Measurements from ENCODE around the gene ACVR1.
"Not testable (repeated sequence)": the region's sequence is repeated elsewhere in the genome, so short reads cannot be mapped to it uniquely, and the experiment has no call there.

The ACVR1 gene

GRCh38 chr2:157848213-157848612 is 27.9 kb downstream of the ACVR1 start:
- DNase-seq, result no peak

DNA sequence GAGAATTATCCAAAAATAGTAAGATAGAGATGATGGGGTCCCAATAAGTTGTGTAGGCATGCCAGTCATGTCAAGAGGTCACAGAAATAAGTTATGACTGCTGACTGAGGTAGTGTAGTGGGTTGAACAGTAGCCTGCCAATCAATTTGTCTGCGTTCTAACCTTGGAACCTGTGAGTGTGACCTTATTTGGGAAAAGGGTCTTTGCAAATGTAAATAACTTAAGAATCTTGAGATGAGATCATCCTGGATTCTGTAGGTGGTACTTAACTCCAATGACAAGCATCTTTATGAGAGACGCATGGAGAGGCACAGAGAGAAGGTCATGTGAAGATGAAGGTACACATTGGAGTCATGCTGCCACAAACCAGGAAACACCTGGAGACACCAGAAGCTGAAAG is 31.0 kb downstream of the ACVR1 start:
- no peak for DNase-seq

- no peak for DNase-seq
These were observed 32.2 kb downstream of the ACVR1 start for GRCh38 chr2:157843935-157844334.

- DNase-seq, result no peak
These were observed 33.0 kb downstream of the ACVR1 start for GRCh38 chr2:157843081-157843480.

GRCh38 chr2:157842106-157842879 is 33.8 kb downstream of the ACVR1 start:
- no peak for DNase-seq

DNA sequence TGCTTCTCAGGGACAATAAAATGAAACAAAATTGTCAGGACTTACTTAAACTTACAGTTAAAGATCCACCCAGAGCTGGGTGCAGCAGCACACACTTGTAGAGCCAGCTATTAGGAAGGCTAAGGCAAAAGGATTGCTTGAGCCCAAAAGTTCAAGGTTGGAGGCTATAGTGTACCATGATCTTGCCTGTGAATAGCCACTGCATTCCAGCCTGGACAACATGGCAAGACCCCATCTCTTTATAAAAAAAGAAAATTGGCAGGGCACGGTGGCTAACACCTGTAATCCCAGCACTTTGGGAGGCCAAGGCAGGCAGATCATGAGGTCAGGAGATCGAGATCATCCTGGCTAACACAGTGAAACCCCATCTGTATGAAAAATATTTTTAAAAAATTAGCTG is 34.6 kb downstream of the ACVR1 start:
- no peak for DNase-seq

GRCh38 chr2:157840568-157841156 is 35.5 kb downstream of the ACVR1 start:
- DNase-seq, result no peak

- DNase-seq, result no peak
These were observed 36.3 kb downstream of the ACVR1 start for GRCh38 chr2:157839822-157840221.

- no peak for DNase-seq
These were observed 36.8 kb downstream of the ACVR1 start for GRCh38 chr2:157839162-157839801.

- DNase-seq, result no peak
These were observed 37.5 kb downstream of the ACVR1 start for GRCh38 chr2:157838442-157839161.

DNA sequence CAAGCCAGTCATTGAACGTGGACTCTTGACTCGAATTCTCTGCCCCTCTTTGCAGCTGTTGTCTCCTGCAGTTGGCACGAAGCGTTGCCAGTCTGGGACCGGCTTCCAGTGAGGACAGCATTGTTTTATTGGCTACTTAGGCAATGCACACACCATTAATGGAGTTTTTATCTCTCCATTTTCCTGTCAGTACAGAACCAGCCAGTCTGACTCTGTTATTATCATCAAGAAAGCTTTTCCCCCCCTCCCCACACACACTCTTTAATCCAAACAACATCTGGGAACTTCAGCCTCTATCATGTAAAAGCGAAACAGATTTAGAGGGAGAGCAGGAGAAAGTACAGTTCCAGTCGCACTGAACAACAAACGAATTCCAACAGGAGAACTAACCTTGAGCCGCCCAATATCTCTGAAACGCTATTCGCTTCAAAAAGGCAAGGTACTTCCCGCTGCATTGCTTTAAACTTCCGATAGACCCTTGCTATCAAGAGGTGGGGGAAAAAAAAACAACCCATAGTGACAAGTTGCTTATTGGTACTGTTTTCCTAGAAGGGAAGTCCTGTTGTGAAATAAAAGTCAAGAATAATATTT is 38.2 kb downstream of the ACVR1 start:
- DNase-seq, result no peak

DNA sequence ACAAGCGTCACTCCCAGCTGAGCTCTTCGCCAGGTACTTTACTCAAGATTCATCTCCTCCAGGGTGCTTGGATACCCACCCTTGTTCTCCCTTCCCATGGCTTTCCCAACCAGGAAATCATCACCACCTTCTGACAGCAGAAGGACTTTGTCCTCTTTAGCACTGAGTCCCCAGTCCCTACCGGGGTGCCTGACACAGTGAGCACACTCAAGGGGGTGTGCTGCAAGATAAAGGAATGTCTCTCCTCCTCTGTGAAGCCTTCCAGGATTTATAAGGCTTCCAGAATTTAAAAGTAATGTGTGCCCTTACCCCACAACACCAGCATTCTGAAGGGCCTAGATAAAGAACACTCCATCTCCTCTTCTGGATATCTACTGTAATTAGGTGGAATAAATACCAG is 39.6 kb downstream of the ACVR1 start:
- no peak for DNase-seq

DNA sequence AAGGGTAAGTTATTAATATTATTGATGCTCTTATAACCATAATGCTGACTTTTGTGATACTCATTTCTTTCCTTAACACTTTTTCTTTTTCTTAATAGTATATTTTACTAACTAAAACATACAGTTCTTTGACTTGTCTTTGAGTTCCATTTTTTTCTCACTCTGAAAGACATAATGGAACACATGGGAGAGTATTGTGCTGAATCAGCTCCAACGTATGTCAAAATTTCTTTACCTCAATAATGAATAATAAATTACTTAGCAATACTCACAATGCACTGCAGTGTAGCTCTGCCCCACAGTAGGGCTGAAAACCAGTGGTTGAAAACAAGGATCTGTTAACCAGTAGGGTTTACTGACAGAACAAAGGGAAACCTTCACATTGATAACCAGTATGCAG is 40.7 kb downstream of the ACVR1 start:
- DNase-seq, result no peak

DNA sequence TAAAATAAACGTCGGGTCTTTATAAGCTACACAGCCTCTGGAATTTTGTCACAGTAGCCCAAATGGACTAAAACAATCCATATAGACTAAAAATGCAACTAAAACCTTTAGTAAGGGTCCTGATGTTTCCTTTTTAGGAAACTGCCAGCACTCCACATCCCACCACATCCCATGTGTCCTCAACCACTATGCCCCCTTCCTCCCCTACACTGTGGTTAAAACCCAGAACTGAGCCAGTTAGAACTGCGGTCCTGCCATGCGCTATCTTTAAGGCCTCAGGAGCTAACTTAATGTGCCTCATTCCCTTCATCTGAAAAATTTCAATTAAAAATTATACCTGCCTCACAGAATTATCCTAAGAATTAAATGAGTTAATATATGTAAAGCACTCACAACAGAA is 41.1 kb downstream of the ACVR1 start:
- no peak for DNase-seq

GRCh38 chr2:157833721-157834120 is 42.4 kb downstream of the ACVR1 start:
- no peak for DNase-seq

DNA sequence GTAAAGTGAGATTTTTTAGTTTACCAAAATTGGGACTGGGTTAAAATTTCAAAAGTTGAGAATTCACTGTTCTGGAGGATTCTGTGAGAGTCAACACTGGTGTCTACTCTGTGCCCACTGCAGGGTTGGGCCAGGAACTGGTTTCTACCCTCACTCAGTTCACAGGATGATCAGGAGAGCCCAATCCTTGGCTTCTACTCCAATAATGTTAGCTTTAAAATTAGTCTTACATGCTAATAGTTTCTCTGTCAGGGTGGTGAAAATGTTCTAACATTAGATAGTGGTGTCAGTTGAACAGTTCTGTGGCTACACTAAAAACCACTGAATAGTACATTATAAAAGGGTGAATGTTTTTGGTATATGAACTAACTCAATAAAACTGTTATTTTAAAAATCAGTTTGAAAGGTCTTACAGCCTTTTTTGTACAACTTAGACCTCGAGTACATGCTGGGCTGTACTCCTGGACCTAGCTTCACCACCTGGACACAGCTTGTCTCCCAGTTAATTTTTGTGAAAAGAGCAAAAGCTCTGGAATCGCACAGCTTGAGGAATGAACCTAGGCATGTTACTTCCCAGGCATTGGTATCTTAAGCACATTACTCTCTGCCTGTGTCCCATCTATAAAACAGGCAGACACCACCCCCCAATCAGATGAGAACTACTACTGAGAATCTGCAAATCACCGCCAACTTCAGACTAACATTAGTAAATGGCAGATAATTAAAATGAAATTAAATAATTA is 44.4 kb downstream of the ACVR1 start:
- DNase-seq, result no peak

DNA sequence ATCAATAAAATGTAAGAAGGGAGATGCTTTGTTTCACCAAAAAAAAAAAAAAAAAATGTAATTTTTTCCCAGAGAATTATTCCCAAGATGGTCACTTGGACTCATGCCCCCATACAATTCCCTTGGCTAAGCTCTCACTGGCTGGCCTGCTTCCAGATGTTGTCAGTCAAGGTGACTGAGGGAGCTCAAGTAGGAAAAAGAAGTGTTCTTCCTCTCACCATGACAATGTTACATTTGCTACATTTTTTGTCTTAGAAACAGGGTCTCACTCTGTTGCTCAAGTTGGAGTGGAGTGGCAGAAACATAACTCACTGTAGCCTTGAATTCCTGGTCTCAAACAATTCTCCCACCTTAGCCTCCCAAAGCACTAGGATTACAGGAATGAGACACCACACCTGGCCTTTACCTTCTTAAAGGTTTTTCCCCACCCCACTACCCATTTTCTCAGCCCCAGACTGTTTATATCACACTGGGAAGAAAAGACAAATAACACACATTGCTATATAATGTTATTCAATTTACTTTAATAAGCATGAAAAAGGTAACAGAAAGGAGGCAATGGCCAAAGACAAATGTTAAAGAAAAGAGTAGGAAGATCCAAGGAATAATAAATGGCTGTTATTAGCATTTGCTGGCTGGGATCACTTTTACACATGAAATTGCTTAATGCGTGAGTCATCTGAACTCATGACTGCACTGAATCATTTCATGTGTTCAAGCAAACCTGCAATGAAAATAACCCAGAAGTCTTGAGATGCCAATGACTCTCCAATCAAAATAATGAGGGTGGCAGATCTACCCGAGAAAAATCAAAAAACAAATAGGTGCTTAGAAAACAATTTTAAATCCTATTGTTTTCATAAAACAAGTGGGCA is 45.2 kb downstream of the ACVR1 start:
- no peak for DNase-seq

DNA sequence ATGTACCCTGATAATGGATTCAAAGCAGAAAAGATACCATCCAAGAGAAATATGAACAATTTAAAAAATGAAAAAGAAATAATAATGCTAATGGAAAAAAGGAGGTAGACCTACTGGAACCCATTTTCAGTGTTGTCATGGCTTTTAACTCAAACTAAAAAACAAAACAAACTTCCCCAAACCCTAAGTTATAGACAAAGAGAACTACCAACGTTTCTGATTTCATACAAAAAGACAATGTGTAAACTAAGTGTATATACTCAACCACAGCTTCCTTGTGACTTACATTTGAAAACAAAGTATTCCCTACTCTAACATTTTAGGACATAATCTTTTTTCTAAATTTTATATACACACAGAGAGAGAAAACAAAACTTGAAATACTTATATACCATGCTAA is 45.9 kb downstream of the ACVR1 start:
- DNase-seq, result no peak

- no peak for DNase-seq
These were observed 48.8 kb downstream of the ACVR1 start for GRCh38 chr2:157827377-157827776.

- DNase-seq, result not testable (repeated sequence)
These were observed 49.5 kb downstream of the ACVR1 start for GRCh38 chr2:157826644-157827043.

- no peak for DNase-seq
These were observed 50.2 kb downstream of the ACVR1 start for GRCh38 chr2:157825885-157826284.

Measured in stimulated activated CD4-positive, alpha-beta T cell treated with anti-CD3 and anti-CD28 coated beads, Interleukin-12 subunit alpha, Interleukin-12 subunit beta, amount 100 ng/mL, for 4 hours (primary cell).